Bronchial epithelial cell (primary cell): Measurements from ENCODE around the gene APBA3. TPM values are rescaled to one million over a fixed set of nuclear protein-coding genes. Genes with fewer than 3 reads are reported as not detected.

Source experiments
- DNase-seq: peaks from one replicate; pipeline ENCODE4 v3.0.0-alpha.2; 2010; ENCODE audit warnings: low read depth
- FAIRE-seq: peaks from 2 replicates; lab custom pipeline; 2011; peaks lifted over from hg19 to GRCh38; lab: Jason Lieb, UNC
- H3K27me3 ChIP-seq: 2 replicates; pipeline ENCODE4 v1.5.1; 2011; ENCODE audit warnings: low read length; ENCODE audit not compliant: control insufficient read depth, insufficient read depth
- H3K36me3 ChIP-seq: 2 replicates; pipeline ENCODE4 v1.5.1; 2011; ENCODE audit warnings: low read length; ENCODE audit not compliant: control insufficient read depth, insufficient read depth
- H3K4me3 ChIP-seq: 2 replicates; pipeline ENCODE4 v1.5.1; 2011; ENCODE audit warnings: mild to moderate bottlenecking, low read depth, low read length, control low read depth
- total RNA-seq: library from RNA; depleted of rRNA; stranded (reverse); fragments of >200 nt; gene quantifications from 2 replicates; pipeline ENCODE4 v1.2.1, GENCODE V29; 2014
- TF ChIP-seq, protein P1 (sequence below): IDR thresholded peaks from 2 replicates; pipeline ENCODE4 v1.5.1; 2011; ENCODE audit warnings: mild to moderate bottlenecking, moderate library complexity, low read length, control low read depth, inconsistent platforms; ENCODE audit not compliant: insufficient read depth, severe bottlenecking

APBA3 gene
- total RNA-seq, 1 donor from 2014 or later = 11.3 TPM

- Histone ChIP-seq H3K27me3 (no peaks in the 10 kb centered on the region), H3K4me3 (no peak overlapping the region), H3K36me3 (no peaks in the 10 kb centered on the region)
- FAIRE-seq (no peak), DNase-seq (no peak)
- TF ChIP-seq, protein P1, sequence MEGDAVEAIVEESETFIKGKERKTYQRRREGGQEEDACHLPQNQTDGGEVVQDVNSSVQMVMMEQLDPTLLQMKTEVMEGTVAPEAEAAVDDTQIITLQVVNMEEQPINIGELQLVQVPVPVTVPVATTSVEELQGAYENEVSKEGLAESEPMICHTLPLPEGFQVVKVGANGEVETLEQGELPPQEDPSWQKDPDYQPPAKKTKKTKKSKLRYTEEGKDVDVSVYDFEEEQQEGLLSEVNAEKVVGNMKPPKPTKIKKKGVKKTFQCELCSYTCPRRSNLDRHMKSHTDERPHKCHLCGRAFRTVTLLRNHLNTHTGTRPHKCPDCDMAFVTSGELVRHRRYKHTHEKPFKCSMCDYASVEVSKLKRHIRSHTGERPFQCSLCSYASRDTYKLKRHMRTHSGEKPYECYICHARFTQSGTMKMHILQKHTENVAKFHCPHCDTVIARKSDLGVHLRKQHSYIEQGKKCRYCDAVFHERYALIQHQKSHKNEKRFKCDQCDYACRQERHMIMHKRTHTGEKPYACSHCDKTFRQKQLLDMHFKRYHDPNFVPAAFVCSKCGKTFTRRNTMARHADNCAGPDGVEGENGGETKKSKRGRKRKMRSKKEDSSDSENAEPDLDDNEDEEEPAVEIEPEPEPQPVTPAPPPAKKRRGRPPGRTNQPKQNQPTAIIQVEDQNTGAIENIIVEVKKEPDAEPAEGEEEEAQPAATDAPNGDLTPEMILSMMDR = no peak
Measured at GRCh38 chr19:3734310-3734600, 27.2 kb downstream of the APBA3 start.

- Histone ChIP-seq H3K36me3 (no peaks in the 10 kb centered on the region), H3K4me3 (no peak overlapping the region), H3K27me3 (no peaks in the 10 kb centered on the region)
- DNase-seq (no peak), FAIRE-seq (no peak)
- TF ChIP-seq, protein P1 = no peak
Measured at GRCh38 chr19:3733549-3734309, 27.8 kb downstream of the APBA3 start.

- TF ChIP-seq, protein P1 = no peak
Measured at GRCh38 chr19:3732108-3732507, 29.4 kb downstream of the APBA3 start.

GRCh38 chr19:3730457-3730958 is 31.0 kb downstream of the APBA3 start:
- no peak overlapping the region for H3K4me3 ChIP-seq
- H3K36me3 ChIP-seq = no peaks in the 10 kb centered on the region
- no peak for FAIRE-seq
- TF ChIP-seq, protein P1 = no peak
- no peaks in the 10 kb centered on the region for H3K27me3 ChIP-seq
- no peak for DNase-seq

More at GRCh38 chr19:3732108-3732507, 29.4 kb downstream of the APBA3 start:
- H3K36me3 ChIP-seq = no peaks in the 10 kb centered on the region
- H3K4me3 ChIP-seq = no peak overlapping the region
- DNase-seq (no peak), FAIRE-seq (no peak)
- H3K27me3 ChIP-seq = no peaks in the 10 kb centered on the region

DNA sequence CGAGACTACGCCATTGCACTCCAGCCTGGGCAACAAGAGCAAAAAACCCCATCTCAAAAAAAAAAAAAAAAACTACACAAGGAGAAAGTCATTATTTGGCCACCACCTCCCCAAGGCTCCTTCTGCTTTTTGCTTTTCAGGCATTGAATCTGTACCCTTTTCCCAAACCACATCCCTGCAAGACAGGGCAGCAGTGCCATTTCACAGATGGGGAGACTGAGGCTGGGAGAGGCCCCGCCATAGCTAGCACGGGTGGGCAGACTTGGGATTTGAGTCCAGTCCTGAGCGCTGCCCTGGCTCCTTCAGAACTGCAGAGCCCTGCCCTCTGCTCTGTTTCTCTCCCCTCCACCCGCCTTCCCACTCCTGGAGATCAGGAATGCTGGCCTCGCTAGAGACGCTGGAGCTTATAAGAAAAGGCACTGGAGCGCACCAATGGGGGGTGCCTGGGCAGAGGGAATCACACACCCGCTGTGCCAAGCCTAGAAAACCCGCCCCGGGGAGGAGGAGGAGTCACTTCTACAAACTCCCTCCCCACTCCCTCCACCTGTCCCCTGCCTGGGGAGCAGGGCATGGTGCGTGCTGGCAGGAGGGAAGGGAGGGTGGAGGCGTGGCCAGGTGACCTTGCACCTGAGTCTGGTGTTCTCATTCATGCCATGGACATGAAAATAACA is 35.7 kb downstream of the APBA3 start:
- Histone ChIP-seq H3K27me3 (peaks cover 2% of the 10 kb centered on the region), H3K36me3 (no peaks in the 10 kb centered on the region), H3K4me3 (no peak overlapping the region)
- DNase-seq (no peak), FAIRE-seq (no peak)
- TF ChIP-seq, protein P1 = no peak
